GM20431 (cell line): Measurements from ENCODE around the gene GUCA1A.
"Not testable (repeated sequence)": the region's sequence is repeated elsewhere in the genome, so short reads cannot be mapped to it uniquely, and the experiment has no call there.

Experiments
- in situ Hi-C: fragments of 300-500 bp; cut with MseI, MboI; formaldehyde crosslinking; loops from one replicate; pipeline ENCODE4 v1.15.0; 2020; ENCODE audit warnings: low sequenced_read_pairs; ENCODE audit not compliant: unreplicated experiment

GUCA1A gene

DNA sequence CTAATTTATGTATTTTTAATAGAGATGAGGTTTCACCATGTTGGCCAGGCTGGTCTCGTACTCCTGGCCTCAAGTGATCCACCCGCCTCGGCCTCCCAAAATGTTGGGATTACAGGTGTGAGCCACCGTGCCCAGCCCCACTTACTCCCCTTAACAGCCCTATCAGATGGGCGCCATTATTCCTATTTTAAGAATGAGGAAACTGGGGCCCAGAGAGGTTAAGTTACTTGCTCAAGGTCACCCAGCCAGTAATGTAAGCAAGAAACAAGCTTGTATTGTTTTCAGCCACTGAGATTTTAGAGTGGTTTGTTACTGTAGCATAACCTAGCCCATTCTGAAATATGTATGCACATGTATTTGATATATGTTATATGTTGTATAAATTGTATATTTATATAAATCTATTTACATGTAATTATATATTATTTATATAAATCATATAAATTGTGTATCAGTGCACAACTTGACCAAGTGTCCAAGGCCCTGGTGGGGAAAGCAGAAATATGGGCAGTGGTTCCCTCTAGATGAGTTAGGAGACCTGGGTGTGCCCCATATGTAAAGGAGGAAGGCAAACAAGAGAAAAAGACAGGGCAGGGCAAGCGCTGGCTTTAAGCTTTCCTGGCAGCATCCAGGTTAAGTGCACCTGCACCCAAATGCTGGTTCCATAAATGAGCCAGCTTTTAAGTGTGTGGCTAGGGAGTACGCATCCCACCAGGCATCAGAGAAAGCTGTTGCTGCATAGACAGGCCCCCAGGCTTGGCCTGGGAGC is 1.2 kb upstream of the GUCA1A start:
- in situ Hi-C loops = no loop called here

DNA sequence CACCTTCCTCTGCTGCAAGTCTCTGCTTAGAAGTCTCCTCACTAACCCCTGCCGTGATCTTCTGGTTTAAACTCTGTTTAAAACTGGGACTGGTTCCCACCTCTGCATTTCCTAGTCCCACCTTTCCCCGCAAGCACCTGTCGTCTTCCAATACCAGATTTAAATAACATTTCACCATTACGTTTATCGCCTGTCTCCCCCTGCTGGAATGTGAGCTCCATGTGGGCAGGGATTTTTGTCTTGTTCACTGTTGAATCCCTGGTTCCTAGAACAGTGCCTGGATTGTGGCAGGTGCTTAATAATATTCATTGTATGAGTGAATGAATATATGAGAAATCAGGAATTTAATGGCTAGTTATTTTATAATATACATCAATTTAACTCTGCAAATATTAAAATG is 2.7 kb downstream of the GUCA1A start:
- in situ Hi-C loops = no loop called here

DNA sequence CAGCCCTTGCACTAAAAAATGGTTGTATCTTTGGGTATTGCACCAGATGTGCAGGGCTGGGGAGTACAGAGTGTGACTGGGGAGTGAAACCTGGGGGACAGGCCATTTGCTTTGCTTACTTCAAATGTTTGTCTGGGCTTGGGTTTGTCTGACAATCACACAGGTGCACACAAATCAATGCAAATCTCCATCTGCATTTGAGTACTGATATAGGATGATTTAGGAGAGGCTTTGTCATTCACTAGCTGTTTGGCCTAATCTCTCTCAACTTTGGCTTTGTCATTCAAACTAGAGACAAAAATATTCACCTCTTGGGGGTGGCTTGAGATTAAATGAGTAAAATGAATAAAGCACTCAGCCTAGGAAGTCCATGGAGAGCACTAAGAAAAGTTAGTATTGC is 3.8 kb downstream of the GUCA1A start:
- in situ Hi-C loops = no loop called here

DNA sequence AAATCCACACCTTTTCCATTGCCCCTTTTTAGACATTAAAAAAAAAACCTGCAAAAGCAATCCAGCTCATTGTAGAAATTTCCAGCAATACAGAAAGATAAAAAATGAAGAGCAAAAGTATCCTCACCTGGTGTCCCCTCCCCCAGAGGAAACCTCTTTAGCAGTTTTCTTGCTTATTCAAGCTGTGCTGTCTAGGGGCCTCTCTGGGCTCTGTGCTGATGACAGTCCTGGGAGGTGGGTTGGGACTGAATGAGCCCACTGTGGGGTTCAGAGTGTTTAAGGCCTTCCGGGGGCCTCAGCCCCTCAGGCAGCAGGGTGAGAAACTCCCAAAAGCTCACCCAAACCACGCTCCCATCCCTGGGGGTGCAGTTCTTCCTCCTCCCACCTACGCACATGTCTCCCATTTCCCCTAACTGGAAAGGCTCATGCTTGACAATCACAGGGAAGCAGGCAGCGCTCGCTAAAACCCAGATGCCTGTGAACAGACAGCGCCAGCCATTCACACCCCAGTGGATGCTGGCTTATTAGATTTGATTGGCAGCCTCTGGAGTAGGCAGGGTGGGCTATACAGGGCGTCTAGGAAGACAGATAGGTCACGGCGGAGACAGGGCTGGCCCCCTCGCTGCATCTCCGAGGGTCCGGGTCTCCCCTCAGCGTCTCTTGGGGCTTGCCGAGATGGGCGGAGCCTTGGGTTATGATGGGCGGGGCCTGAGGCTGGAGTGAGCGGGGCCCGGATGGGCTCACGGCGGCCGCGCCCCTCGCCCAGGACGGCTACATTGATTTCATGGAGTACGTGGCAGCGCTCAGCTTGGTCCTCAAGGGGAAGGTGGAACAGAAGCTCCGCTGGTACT is 4.6 kb downstream of the GUCA1A start:
- in situ Hi-C loops = no loop called here

DNA sequence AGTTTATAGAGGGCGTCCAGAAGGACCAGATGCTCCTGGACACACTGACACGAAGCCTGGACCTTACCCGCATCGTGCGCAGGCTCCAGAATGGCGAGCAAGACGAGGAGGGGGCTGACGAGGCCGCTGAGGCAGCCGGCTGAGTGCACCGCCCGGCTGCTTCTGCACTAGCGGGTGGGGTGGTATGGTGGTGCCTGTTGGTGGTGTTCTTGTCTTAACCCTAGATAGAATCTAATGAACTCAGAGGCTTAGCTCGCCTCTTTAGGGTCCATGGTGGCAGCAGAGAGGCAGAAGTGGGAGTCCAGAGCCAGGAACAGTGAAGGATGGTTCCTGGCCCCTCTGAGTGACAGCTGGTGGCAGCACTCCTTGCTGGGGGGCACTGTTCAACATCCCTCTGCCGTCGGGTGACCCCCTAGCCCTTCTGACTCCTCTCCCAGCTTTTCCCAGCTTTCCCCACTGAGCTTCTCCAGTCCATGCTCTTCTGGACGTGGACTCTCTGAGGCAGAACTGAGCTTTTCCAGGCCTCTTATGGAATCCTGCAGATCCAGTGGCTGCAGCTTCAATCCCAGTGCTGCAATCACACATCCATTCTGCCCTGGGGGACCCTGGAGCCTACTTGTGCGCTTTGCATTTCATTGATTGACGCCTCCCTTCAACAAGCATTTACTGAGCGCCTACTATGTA is 6.2 kb downstream of the GUCA1A start:
- in situ Hi-C loops = no loop called here

DNA sequence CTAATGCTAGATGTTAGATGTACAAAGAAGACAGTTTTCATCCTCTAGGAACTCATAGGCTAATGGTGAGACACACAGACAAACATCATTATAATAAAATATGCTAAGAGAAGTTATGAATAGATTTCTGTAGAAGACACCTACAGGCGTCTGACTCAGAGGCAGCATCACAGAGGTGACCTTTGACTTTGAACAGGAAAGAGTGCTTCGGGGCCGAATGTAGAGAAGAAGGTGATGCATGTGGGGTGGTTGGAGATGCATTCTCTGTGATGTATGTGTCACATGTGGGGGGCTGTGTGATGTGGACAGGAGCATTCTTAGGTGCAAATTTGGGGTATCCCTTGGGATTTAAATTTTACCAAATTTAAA is 6.8 kb downstream of the GUCA1A start:
- in situ Hi-C loops = no loop called here

DNA sequence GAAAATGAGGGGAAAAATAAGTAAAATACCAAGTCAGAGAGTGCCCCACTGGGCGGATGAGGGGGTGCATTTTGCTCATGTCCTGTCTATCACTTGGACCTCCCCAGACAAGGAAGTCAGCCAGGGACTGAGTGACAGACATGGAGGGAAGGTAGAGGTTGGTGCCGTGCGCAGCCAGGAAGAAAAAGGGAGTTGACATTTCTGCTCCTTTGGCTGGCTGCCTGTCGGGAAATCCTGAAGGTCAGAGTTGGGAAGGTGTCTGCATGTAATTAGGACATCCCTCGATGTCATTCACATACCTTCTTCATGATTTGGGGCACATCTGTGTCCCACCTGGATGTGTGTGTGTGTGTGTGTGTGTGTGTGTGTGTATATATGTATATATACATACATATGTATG is 8.9 kb downstream of the GUCA1A start:
- in situ Hi-C loops = no loop called here

DNA sequence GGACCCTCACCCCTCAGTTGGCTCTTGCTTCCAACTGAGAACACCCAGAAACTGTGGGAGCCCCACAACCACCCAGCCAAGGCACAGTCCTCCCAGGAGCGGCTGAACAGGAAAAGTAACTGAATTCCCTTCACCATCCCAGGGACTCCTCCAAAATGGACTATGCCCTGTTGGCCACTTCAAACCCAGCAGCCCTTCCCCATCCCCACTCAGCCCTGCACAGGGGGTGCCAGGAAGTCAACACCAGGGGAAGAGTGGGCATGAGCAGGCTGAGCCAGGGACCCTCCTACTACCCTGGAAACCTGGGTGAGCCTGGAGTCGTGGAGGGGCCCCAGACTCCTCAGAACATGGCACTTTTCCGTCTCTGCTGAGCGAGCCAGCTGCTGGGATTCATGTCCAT is 11.3 kb downstream of the GUCA1A start:
- in situ Hi-C loops = no loop called here

DNA sequence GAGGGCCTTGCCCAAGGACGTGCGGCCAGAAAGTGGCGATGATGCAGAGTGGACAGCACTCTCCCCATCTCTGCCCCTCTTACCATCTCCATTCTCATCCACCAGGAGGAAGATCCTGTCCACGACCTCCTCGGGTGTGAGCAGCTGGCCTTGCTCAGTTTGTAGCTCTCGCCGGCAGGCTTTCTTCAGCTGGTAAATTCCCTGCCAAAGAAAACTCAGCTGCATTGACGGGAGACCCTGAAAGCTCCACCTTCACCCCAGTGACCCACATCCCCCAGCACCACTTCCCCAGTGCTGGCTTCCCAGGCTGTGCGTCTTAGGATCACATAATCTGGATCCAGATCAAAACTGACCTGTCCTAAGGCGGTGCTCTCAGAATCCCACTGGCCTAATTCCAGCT is 12.4 kb downstream of the GUCA1A start:
- in situ Hi-C loops = no loop called here

DNA sequence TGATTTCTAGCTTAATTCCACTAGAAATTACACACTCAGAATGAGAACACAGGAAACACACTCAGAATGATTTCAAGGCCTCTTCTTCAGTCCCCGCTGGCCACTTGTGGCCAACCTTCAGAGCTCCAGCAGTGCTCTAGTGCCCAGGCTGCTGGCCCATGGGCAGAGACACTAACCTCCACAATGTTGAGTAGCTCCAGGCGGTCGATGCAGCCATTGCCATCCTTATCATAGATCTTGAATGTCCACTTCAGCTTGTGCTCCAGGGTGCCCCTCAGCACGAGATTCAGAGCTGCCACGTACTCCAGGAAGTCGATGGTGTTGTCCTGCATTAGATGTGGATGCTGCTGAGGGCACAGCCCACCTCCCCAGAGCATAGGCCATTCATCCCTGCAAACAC is 15.2 kb downstream of the GUCA1A start:
- in situ Hi-C loops = no loop called here

DNA sequence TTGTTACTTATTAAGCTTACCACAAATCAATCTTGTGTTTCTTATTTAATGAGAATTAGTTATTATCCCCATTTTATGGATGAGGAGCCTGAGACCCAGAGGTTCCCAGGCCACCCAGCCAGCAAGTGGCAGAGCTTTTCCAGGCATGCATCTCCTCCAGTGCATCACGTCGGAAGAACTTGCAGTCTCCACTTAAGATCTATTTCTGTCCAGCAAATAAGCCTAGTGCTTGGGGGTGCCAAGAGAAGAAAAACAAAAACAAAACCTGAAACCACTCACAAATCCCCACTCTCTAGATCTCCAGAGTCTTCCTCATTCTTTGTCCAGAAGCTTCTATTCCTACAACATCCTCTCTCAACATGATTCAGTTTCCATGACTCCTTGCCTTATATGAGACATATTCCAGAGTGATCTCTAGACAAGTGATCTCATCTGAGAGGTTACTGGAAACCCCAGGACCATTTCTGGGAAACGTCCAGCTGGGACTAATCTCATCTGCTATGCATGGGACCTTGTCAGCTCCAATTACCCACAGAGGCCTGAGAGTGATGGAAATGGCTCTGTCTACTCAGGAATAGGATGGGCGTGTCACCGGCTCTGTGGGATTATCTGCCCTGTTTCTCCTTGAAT is 17.5 kb downstream of the GUCA1A start:
- in situ Hi-C loops = no loop called here

DNA sequence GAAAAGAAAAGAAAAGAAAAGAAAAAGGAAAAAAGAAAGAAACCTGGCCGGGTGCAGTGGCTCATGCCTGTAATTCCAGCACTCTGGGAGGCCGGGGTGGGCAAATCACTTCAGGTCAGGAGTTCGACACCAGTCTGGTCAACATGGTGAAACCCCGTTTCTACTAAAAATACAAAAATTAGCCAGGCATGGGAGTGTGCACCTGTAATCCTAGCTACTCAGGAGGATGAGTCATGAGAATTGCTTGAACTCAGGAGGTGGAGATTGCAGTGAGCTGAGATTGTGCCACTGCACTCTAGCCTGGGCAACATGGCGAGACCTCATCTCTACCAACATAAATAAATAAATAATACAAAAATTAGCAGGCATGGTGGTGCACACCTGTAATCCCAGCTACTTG is 19.2 kb downstream of the GUCA1A start:
- in situ Hi-C loops = not testable (repeated sequence)

DNA sequence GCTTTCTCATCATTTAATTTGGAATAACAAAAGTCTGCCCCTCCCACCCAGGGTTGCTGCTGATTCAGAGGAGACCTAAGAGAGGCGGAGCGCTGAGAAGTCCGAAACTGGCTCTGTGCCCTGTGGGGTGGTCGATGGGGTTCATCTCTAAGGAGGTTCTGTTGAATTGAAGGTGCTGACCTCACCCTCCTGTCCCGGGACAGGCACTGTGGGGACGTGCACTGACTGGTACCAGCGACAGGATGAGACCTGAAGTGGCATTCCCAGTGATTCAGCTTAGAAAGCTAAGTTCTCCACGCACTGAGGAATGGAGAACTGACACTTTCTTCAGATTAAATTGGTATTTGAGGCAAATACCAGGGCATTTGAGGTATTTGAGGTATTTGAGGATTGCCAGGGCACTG is 20.3 kb downstream of the GUCA1A start:
- in situ Hi-C loops = no loop called here

DNA sequence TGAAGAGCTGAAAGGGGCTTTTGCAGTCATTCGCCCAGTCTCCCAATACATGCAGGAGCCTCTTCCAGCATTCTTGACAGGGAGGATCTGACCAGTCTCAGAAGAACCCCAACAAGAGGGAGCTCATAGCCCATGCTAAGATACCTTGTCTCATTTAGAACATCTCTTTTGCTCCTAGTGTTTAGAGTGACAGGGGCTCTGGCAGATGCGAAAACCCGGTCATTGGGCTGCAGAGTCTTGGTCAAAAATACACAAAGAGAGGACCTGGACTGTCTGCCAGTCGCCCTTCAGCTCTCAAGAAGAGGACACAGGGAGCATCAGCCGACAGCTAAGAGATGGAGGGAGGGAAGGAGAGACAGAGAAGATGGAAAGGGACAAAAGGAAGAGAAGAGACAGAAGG is 20.9 kb downstream of the GUCA1A start:
- in situ Hi-C loops = no loop called here

DNA sequence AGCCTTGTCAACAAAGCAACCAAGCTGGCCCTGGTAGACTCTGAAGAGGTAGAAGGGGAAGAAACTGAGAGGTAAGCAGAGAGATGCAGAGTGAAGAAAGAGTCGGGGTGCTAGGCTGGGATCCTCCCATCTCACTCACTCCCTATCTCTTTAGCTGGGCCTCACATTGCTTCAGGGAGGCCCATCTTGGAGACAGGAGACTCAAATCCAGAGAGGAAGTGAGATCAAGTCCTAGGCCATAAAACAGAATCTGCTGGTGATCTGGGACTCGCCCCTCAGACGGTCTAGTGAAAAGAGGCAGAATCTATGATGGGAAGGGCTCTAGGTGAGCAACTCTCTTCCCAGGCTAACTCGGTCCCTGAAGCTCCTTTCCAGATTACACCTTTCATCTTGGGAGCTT is 22.3 kb downstream of the GUCA1A start:
- in situ Hi-C loops = no loop called here

DNA sequence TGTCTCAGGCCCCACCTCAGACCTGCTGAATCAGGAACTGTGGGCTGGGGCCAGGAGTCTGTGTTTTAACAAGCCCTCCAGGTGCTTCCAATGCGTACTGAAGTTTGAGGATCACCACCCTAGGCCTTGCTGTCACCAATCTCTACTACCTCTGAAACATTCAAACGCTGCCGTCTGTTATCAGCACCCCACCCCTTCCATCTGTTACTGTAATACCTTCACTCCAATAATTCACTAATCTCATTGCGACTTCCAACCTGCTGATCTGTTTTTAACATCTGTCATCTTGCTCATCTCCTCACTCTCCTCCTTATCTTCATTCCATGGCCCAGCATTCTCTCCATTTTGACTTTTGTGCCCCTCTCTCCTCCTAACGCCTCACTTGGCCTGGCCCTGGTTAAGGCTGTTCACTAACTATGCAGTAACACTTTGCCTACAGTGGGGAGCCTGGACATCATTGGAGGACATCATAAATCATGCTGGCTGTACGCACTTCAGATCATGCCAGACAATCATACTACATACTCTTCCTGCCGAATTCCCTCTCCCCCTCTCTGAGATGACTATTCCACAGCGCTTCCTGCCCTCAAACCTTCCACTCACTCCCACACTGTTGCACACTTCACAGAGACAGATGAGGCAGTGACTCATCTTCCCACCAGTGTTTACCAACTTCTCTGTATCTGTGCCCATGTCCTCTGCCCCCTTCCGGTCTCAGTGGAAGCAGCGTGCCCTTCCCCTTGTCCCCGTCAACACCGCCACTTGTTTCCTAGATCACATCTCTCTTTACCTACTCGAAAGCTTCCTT is 24.6 kb downstream of the GUCA1A start:
- in situ Hi-C loops = no loop called here

DNA sequence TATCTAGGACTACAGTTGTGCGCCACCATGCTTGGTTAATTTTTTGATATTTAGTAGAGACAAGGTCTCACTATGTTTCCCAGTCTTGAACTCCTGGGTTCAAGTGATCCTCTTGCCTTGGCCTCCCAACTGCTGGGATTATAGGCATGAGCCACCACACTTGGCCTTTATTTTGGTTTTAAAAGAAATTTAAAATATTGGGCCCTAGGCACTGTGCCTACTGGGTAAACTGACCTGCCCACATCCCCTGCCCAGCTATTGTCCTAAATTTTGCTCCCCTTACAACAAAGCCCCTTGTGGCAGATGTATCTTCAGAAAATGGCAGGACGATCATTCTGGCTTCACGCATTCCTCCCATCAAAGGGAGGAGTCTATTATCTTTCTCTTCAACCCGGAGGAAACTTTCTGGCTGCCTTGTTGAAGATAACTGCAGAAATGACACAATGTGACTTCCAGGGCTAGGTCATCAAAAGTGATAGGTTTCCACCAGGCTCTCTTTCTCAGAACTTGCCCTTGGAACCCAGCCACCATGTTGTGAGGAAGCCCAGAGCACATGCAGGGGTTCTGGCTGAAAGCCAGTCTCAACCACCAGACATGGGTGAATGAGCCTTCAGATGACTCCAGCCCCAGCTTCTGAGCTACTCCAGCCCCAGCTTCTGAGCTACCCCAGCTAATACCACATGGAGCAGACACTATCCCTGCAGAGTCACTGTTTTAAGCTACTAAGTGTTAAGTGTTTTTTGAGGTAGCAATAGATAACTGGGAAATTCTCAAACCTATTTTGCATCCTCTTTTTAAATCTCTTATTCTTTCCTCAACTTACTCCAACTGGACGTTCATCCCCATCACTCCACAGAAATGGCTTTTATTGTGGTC is 26.2 kb downstream of the GUCA1A start:
- in situ Hi-C loops = no loop called here

DNA sequence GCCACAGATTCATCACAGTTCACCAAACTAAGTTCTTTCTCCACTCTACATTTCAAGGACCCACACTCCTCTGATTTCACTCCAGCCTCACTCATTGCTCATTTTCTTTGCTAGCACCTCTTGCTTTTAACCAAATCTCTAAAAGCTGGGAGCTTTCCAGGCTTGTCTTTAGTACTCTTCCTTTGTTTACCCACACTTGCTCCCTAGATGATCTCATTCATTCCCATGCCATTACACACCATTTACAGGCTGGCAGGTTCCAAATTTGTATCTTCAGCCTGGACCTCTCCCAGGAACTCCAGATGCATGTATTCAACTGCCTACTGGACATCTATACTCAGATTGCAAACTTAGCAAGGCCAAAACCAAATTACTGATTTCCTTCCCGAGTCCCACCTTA is 26.9 kb downstream of the GUCA1A start:
- in situ Hi-C loops = no loop called here

DNA sequence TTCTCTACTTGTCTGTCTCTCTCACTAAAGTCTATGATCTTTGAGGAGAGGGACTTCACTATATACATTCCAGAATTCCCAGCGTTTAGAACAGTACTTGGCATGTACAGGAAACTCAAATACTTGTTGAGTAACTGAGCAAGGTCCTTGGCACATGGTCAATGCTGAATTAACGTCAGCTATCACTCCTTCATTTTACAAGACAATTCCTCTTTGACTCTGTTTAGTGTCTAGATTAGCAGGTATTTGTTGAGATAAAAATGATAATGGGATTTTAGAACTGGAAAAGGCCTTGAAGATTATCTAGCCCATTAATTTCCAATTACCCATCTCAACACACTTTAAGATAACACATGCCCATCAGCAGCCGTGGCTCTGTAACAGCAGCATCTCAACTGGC is 28.2 kb downstream of the GUCA1A start:
- in situ Hi-C loops = no loop called here
